H9 (cell line): ENCODE data around the gene TMEM145. TPM values are rescaled to one million over a fixed set of nuclear protein-coding genes. Genes with fewer than 3 reads are reported as not detected.
A peak's percentile ranks its signal among the peaks of the same experiment; 100 is the strongest.

ENCODE experiments used
- DNase-seq: peaks from one replicate; pipeline ENCODE4 v3.0.0-alpha.2; 2017
- H2AFZ ChIP-seq: one replicate; pipeline ENCODE4 v1.6.1; 2013; ENCODE audit warnings: mild to moderate bottlenecking, low read length, control low read depth, moderate library complexity
- H2AK5ac ChIP-seq: 2 replicates; pipeline ENCODE4 v1.6.1; 2013; ENCODE audit warnings: low read length, control low read depth, mixed read lengths; ENCODE audit not compliant: insufficient read length
- H2BK120ac ChIP-seq: one replicate; pipeline ENCODE4 v1.6.1; 2013; ENCODE audit warnings: low read depth, mild to moderate bottlenecking, low read length, control low read depth, inconsistent platforms; ENCODE audit not compliant: poor library complexity, severe bottlenecking
- H2BK12ac ChIP-seq: 2 replicates; pipeline ENCODE4 v1.6.1; 2013; ENCODE audit warnings: low read length, control low read depth, mixed read lengths, low read depth; ENCODE audit not compliant: insufficient read length
- H2BK15ac ChIP-seq: 2 replicates; pipeline ENCODE4 v1.6.1; 2013; ENCODE audit warnings: low read depth, low read length, control low read depth
- H2BK20ac ChIP-seq: one replicate; pipeline ENCODE4 v1.6.1; 2013; ENCODE audit warnings: low read depth, mild to moderate bottlenecking, low read length, control low read depth, inconsistent platforms; ENCODE audit not compliant: poor library complexity, severe bottlenecking
- H2BK5ac ChIP-seq: 2 replicates; pipeline ENCODE4 v1.6.1; 2013; ENCODE audit warnings: low read length, control low read depth, mixed read lengths; ENCODE audit not compliant: insufficient read length
- H3K14ac ChIP-seq: 2 replicates; pipeline ENCODE4 v1.6.1; 2013; ENCODE audit warnings: low read length, control low read depth; ENCODE audit not compliant: insufficient read depth
- H3K18ac ChIP-seq: 2 replicates; pipeline ENCODE4 v1.6.1; 2013; ENCODE audit warnings: low read depth, mild to moderate bottlenecking, mixed read lengths, low read length, control low read depth; ENCODE audit not compliant: insufficient read length
- H3K23ac ChIP-seq: 2 replicates; pipeline ENCODE4 v1.6.1; 2013; ENCODE audit warnings: low read length, control low read depth, mixed read lengths, low read depth; ENCODE audit not compliant: insufficient read length
- H3K23me2 ChIP-seq: 2 replicates; pipeline ENCODE4 v1.6.1; 2013; ENCODE audit warnings: low read depth, mild to moderate bottlenecking, mixed read lengths, low read length, control low read depth; ENCODE audit not compliant: insufficient read length, poor library complexity, severe bottlenecking
- H3K27ac ChIP-seq: 2 replicates; pipeline ENCODE4 v1.5.1; 2013; ENCODE audit warnings: low read length, control low read depth, mixed read lengths, low read depth; ENCODE audit not compliant: insufficient read length
- H3K27me3 ChIP-seq: 2 replicates; pipeline ENCODE4 v1.6.1; 2013; ENCODE audit warnings: low read length, control low read depth, inconsistent platforms; ENCODE audit not compliant: insufficient read depth
- H3K4ac ChIP-seq: 2 replicates; pipeline ENCODE4 v1.6.1; 2013; ENCODE audit warnings: low read depth, mild to moderate bottlenecking, control low read depth, inconsistent platforms, low read length, moderate library complexity
- H3K4me1 ChIP-seq: 2 replicates; pipeline ENCODE4 v1.6.1; 2013; ENCODE audit warnings: low read length, control low read depth, inconsistent platforms; ENCODE audit not compliant: insufficient read depth
- H3K4me2 ChIP-seq: 2 replicates; pipeline ENCODE4 v1.6.1; 2013; ENCODE audit warnings: low read length, control low read depth, mixed read lengths; ENCODE audit not compliant: insufficient read length, insufficient read depth
- H3K56ac ChIP-seq: 2 replicates; pipeline ENCODE4 v1.6.1; 2013; ENCODE audit warnings: low read depth, mild to moderate bottlenecking, mixed read lengths, low read length, control low read depth; ENCODE audit not compliant: insufficient read length
- H3K79me1 ChIP-seq: 2 replicates; pipeline ENCODE4 v1.6.1; 2013; ENCODE audit warnings: low read depth, mild to moderate bottlenecking, moderate library complexity, low read length, control low read depth, inconsistent platforms; ENCODE audit not compliant: insufficient read depth, poor library complexity, severe bottlenecking
- H3K79me2 ChIP-seq: 2 replicates; pipeline ENCODE4 v1.6.1; 2013; ENCODE audit warnings: low read length, control low read depth, inconsistent platforms; ENCODE audit not compliant: insufficient read depth
- H3K9ac ChIP-seq: 2 replicates; pipeline ENCODE4 v1.6.1; 2013; ENCODE audit warnings: low read length, control low read depth, mixed read lengths; ENCODE audit not compliant: insufficient read length; ENCODE audit errors: extremely low read depth
- H3K9me3 ChIP-seq: one replicate; pipeline ENCODE4 v1.6.1; 2013; ENCODE audit warnings: low read depth, low read length, inconsistent platforms; ENCODE audit not compliant: control insufficient read depth
- H3T11ph ChIP-seq: one replicate; pipeline ENCODE4 v1.6.1; 2013; ENCODE audit warnings: mild to moderate bottlenecking, low read length, control low read depth, inconsistent platforms
- H4K20me1 ChIP-seq: one replicate; pipeline ENCODE4 v1.6.1; 2013; ENCODE audit not compliant: control insufficient read depth, insufficient read length, insufficient read depth
- H4K5ac ChIP-seq: 2 replicates; pipeline ENCODE4 v1.6.1; 2013; ENCODE audit warnings: low read depth, mild to moderate bottlenecking, mixed read lengths, low read length, control low read depth; ENCODE audit not compliant: insufficient read length
- H4K8ac ChIP-seq: replicated peaks from 2 replicates; pipeline ENCODE4 v1.6.1; 2013; ENCODE audit warnings: low read length, control low read depth, mixed read lengths, low read depth; ENCODE audit not compliant: insufficient read length
- H4K91ac ChIP-seq: 2 replicates; pipeline ENCODE4 v1.6.1; 2013; ENCODE audit warnings: low read depth, mild to moderate bottlenecking, moderate library complexity, mixed read lengths, low read length, control low read depth; ENCODE audit not compliant: insufficient read length
- H3K27ac Mint-ChIP-seq, 3 experiments: 2 replicates in 2 of 3; 3 replicates in 1 of 3; pipeline ENCODE4 v1.8.0; 2020 to 2021; ENCODE audit warnings: mixed read lengths in 3 of 3, mild to moderate bottlenecking in 1 of 3, moderate library complexity in 1 of 3
- H3K27me3 Mint-ChIP-seq: 2 replicates; pipeline ENCODE4 v1.8.0; 2021; ENCODE audit warnings: low read depth, mild to moderate bottlenecking, moderate library complexity, mixed read lengths
- H3K36me3 Mint-ChIP-seq, 3 experiments: 2 replicates in 2 of 3; 3 replicates in 1 of 3; pipeline ENCODE4 v1.8.0; 2020 to 2021; ENCODE audit warnings: low read depth in 3 of 3, mixed read lengths in 3 of 3; ENCODE audit not compliant: insufficient read depth in 1 of 3
- H3K4me1 Mint-ChIP-seq, 2 experiments: 2 replicates each; pipeline ENCODE4 v1.8.0; 2020; ENCODE audit warnings: mixed read lengths in 2 of 2
- H3K4me3 Mint-ChIP-seq, 2 experiments: 2 replicates in 1 of 2; 3 replicates in 1 of 2; pipeline ENCODE4 v1.8.0; 2020 to 2021; ENCODE audit warnings: mild to moderate bottlenecking in 2 of 2, mixed read lengths in 2 of 2, moderate library complexity in 1 of 2
- H3K9me3 Mint-ChIP-seq, 2 experiments: 2 replicates in 1 of 2; 3 replicates in 1 of 2; pipeline ENCODE4 v1.8.0; 2020; ENCODE audit warnings: mild to moderate bottlenecking in 2 of 2, mixed read lengths in 2 of 2, moderate library complexity in 1 of 2
- WGBS: extraction: QIAGEN DNeasy Blood & Tissue Kit; methylation state at CpG from one replicate; pipeline ENCODE4 v1.1.7; 2013; ENCODE audit warnings: missing lambda C conversion rate, low lambda C conversion rate, mixed read lengths; ENCODE audit not compliant: insufficient read length; ENCODE audit errors: extremely low coverage; 5-methylcytosine and 5-hydroxymethylcytosine counted together
- total RNA-seq: library from RNA; stranded (reverse); gene quantifications from 2 replicates; pipeline ENCODE4 v1.2.1, GENCODE V29; 2021
- TF ChIP-seq, protein P1 (sequence below): fragments of 200-600 bp; sonication (generic); conservative IDR thresholded peaks from 3 replicates; pipeline ENCODE4 v1.8.0; 2021; ENCODE audit warnings: antibody characterized with exemption, mild to moderate bottlenecking

The TMEM145 gene
- total RNA-seq, 1 experiment from 2014 or later, result 4.5 TPM

DNA sequence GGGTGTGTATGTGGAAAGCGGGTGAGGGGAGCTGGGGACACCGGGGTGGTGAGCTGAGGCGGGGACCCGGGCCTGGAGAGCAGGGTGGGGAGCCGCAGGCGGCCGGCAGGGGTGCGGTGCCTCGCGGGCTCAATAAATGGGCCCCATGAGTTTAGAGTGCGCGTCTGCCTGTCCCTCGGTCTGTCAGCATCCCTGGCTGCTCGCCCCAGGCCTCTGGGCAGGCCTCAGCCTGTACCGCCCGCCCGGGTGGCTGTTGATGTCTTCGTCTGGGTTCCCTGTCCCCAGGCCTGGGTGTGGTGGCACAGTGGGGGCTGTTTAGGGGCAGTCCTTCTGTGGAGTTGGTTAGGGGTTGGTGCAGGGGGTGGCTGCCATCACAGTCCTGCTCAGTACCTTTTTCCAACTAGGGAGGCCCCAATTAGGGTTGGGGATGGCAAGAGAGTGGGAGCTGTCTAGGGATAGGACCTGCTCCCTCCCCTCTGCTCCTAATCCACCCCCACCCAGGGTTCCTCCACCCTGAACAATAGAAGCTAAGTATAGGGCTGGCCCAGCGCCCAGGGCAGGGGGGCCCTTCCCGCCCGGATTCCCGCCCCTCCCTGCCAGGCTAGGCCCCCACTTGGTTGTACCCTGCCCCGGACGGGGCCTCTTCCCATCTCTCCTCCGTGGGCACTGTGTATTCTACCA, 31.8 kb upstream of the TMEM145 start:
- Histone ChIP-seq H4K20me1 (peaks cover 3% of the 10 kb centered on the region), H3T11ph (no peak overlapping the region), H3K27ac (no peak overlapping the region), H3K4me1 (peaks cover 8% of the 10 kb centered on the region; the same call in 1 of the 2 replicates), H2BK15ac (no peak overlapping the region), H3K18ac (no peak overlapping the region), H3K23ac (no peak overlapping the region), H3K4ac (no peak overlapping the region), H3K9ac (no peak overlapping the region), H4K8ac (no peak overlapping the region), H3K23me2 (peaks cover 19% of the 10 kb centered on the region), H3K56ac (no peak overlapping the region), H3K79me2 (peaks cover 3% of the 10 kb centered on the region; the same call in 1 of the 2 replicates), H3K4me2 (peak overlapping the region; percentile 7), H3K27me3 (no peaks in the 10 kb centered on the region), H2BK20ac (no peak overlapping the region), H2AFZ (no peak overlapping the region), H4K5ac (no peak overlapping the region), H3K9me3 (no peaks in the 10 kb centered on the region), H2BK120ac (no peak overlapping the region), H2BK5ac (no peak overlapping the region), H2AK5ac (no peak overlapping the region), H4K91ac (no peak overlapping the region), H3K79me1 (peaks cover 11% of the 10 kb centered on the region), H3K14ac (no peak overlapping the region), H2BK12ac (no peak overlapping the region)
- peaks cover 40 to 49% of the 10 kb centered on the region in 2 experiments for H3K4me1 Mint-ChIP-seq
- DNase-seq, result peak; percentile 52
- H3K4me3 Mint-ChIP-seq, result peak overlapping the region; percentile 62 to 85
- WGBS, result no CpG with 5 or more reads among the region's 25 CpGs
- H3K36me3 Mint-ChIP-seq, result peaks cover 4 to 6% (median 5%) of the 10 kb centered on the region in 3 experiments; a peak in 6 of 7 replicates
- peak overlapping the region in 2 of 3 experiments; percentile 71 to 91; a peak in 3 of 7 replicates for H3K27ac Mint-ChIP-seq
- no peaks in the 10 kb centered on the region; the same call in 1 of the 2 replicates for H3K27me3 Mint-ChIP-seq
- TF ChIP-seq, protein P1, sequence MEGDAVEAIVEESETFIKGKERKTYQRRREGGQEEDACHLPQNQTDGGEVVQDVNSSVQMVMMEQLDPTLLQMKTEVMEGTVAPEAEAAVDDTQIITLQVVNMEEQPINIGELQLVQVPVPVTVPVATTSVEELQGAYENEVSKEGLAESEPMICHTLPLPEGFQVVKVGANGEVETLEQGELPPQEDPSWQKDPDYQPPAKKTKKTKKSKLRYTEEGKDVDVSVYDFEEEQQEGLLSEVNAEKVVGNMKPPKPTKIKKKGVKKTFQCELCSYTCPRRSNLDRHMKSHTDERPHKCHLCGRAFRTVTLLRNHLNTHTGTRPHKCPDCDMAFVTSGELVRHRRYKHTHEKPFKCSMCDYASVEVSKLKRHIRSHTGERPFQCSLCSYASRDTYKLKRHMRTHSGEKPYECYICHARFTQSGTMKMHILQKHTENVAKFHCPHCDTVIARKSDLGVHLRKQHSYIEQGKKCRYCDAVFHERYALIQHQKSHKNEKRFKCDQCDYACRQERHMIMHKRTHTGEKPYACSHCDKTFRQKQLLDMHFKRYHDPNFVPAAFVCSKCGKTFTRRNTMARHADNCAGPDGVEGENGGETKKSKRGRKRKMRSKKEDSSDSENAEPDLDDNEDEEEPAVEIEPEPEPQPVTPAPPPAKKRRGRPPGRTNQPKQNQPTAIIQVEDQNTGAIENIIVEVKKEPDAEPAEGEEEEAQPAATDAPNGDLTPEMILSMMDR, result no peak
- H3K9me3 Mint-ChIP-seq, result no peaks in the 10 kb centered on the region; a peak in 2 of 5 replicates
